Stimulated activated naive CD4-positive, alpha-beta T cell (primary cell): ENCODE measurements around the gene NELFA.
"Not testable (repeated sequence)": the region's sequence is repeated elsewhere in the genome, so short reads cannot be mapped to it uniquely, and the experiment has no call there.

Experiments
- DNase-seq, 6 experiments: peaks; one replicate each; lab custom pipeline; 2025; lab: John Stamatoyannopoulos, UW

NELFA gene

GRCh38 chr4:2040391-2041238 lies 31.8 kb upstream of the NELFA start:
- DNase-seq, result no peak

DNA sequence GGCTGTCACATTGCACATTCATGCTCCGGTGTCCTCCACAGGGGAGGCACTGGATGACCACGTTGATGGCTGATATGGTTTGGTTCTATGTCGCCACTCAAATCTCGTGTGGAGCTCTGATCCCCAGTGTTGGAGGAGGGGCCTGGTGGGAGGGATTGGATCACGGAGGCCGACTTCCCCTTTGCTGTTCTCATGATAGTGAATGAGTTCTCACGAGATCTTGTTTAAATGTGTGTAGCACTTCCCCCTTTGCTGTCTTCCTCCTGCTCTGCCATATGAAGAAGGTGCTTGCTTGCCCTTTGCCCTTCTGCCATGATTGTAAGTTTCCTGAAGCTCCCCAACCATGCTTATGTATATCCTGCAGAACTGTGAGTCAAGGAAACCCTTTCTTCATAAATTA lies 28.1 kb upstream of the NELFA start:
- DNase-seq, result no peak

GRCh38 chr4:2036327-2036726 lies 27.6 kb upstream of the NELFA start:
- no peak for DNase-seq

GRCh38 chr4:2031161-2031560 lies 22.4 kb upstream of the NELFA start:
- not testable (repeated sequence) for DNase-seq

GRCh38 chr4:2027120-2027519 lies 18.3 kb upstream of the NELFA start:
- not testable (repeated sequence) for DNase-seq

DNA sequence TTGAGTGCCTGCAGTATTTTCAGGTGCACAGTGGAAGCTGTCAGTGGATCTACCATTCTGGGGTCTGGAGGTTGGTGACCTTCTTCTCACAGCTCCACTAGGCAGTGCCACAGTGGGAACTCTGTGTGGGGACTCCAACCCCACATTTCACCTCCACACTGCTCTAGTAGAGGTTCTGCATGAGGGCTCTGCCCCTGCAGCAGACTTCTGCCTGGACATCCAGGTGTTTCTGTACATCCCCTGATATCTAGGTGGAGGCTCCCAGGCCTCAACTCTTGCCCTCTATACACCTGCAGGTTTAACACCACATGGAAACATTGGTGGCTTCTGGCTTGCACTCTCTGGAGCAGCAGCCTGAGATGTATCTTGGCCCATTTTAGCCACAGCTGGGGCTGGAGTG lies 17.0 kb upstream of the NELFA start:
- DNase-seq, result no peak

DNA sequence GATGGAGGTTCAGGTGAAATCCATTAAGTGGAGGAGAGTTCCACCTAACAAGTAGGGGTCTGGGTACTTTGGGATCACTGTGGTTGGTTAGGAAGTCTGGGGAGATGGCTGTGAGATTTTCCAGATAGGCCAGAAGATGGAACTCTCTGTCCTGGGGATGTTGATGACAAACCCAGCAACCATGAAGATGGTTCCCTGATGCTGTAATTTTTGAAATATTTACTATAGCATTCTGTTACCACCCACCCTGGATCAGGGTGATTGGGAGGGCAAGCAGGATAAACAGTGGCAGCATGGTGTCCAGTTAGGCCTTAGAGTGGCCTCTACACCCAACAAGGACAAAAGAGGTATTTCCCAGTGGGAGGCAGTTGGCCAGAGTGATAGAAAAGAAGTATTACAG lies 15.9 kb upstream of the NELFA start:
- DNase-seq, result no peak

DNA sequence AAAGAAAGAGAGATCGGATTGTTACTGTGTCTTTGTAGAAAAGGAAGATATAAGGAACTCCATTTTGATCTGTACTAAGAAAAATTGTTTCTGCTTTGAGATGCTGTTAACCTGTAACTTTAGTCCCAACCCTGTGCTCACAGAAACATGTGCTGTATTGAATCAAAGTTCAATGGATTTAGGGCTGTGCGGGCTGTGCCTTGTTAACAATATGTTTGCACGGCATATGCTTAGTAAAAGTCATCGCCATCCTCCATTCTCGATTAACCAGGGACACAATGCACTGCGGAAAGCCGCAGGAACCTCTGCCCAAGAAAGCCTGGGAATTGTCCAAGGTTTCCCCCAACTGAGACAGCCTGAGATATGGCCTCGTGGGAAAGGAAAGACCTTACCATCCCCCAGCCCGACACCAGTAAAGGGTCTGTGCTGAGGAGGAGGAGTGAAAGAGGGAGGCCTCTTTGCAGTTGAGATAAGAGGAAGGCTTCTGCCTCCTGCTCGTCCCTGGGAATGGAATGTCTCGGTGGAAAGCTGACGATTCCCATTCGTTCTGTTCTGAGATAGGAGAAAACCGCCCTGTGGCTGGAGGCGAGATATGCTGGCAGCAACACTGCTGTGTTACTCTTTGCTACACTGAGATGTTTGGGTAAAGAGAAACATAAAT lies 12.7 kb upstream of the NELFA start:
- not testable (repeated sequence) for DNase-seq

- no peak for DNase-seq
Observed at GRCh38 chr4:2015008-2015407, 6.2 kb upstream of the NELFA start.

- no peak for DNase-seq
Observed at GRCh38 chr4:2011583-2011982, 2.8 kb upstream of the NELFA start.

DNA sequence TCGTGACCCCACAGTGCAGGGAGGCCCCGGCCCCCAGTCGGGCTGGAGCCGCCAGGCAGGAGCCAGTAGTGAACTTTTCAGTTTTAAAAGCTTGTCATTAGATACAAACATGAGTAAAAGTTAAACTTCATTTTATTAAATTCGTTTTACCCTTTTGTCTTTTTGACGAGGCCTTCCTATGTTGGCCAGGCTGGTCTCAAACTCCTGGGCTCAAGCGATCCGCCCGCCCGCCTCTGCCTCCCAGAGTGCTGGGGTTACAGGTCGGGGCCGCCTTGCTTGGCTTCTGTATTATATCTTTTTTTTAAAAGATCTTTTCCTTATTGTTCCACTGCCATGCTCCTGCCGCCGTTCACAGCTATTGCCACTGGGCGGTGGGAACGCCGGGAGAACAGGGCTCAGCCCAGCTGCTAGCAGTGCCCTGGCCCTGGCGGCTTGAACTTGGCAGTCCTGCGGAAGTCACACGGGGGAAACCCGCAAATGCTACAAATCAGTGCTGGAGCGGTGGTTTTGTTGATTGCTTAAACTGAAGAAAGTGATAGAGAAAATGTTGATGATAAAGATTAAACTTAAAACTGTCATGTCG lies 968 bp upstream of the NELFA start:
- peak; percentile 32 to 72 (median 51) for DNase-seq

- no peak for DNase-seq
Observed at GRCh38 chr4:2008671-2008920, 178 bp downstream of the NELFA start.

DNA sequence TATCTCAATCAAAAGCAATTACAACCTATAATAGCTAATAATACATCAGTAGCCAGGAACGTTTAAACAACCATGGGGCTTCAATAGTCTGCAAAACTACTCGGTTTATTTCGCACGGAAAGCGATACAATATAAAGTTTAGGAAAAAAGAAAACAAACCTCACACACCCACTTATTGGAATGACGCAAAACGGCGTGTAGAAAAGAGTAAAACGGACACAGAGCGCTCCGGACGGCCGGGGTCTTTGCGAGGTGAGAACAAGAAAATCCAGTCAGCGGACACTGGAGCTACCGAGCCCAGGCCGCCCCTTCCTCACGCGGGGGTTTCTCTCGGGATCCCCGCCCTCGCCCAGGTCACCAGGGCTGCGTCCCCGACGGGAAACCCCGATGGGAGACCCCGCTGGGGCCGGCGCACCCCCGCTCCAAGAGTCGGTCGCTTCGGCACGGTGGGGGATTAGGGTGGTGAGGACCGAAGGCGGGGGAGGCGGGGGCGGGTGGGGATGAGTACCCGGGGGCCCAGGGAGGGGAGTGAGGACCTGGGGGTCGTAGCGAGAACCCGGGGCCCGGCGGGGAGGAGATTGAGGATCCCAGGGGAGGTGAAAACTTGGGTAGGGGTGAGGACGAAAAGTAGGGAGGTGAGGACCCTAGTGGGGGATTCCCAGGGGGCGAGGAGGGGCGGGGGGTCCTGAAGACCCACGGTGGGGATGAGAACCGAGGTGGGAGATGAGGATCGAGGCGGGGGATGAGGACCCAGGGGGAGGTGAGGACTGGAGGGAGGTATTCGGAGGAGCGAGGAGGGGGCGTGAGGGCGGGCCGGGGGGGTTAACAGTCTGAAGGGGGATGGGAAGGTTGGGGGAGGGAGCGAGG lies 737 bp downstream of the NELFA start:
- no peak for DNase-seq

GRCh38 chr4:2006956-2007653 lies 1.7 kb downstream of the NELFA start:
- DNase-seq, result no peak

- no peak for DNase-seq
Observed at GRCh38 chr4:2006367-2006766, 2.4 kb downstream of the NELFA start.

DNA sequence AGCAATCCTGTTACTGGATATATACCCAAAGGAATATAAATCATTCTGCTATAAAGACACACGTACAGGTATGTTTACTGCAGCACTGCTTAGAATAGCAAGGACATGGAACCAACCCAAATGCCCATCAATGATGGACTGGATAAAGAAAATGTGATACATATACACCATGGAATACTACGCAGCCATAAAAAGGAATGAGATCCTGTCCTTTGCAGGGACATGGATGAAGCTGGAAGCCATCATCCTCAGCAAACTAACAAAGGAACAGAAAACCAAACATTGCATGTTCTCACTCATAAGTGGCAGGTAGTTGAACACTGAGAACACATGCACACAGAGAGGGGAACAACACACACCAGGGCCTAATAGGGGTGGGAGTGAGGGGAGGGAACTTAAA lies 5.4 kb downstream of the NELFA start:
- not testable (repeated sequence) for DNase-seq

DNA sequence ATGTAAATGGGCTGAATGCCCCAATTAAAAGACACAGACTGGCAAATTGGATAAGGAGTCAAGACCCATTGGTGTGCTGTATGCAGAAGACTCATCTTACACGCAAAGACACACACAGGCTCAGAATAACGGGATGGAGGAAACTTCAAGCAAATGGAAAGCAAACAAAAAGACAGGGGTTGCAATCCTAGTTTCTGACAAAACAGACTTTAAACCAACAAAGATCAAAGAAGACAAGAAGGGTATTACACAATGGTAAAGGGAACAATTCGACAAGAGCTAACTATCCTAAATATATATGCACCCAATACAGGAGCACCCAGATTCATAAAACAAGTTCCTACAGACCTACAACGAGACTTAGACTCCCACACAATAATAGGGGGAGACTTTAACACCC lies 9.5 kb downstream of the NELFA start:
- not testable (repeated sequence) for DNase-seq

GRCh38 chr4:1998296-1998695 lies 10.5 kb downstream of the NELFA start:
- no peak for DNase-seq

- no peak for DNase-seq
Observed at GRCh38 chr4:1997712-1998111, 11.1 kb downstream of the NELFA start.

DNA sequence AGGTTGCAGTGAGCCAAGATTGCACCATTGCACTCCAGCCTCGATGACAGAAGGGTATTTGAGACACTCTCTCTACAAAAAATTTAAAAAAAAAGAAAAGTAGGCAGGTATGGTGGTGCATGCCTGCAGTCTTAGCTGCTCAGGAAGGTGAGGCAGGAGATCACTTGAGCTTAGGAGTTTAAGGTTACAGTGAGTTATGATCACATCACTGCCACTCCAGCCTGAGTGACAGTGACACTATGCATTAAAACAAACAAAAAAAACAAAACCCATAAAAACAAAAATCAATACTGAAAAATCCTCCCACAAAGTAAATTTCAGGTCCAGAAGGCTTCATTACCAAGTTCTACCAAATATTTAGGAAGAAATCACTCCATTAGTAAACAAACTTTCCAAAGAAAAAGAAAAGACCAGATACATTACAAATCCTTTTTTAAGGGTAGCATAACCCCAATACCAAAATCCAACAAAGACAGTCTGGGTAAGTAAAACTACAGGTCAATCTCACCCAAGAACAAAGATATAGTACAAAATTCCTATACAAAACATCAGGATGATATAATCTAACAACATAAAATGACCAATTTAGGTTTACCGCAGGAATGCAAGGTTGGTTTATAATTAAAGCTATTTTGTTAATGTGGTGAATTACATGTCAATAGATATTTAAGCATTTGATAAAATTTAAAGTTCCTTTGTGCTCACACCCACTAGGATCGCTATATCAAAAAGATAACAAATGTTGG lies 11.7 kb downstream of the NELFA start:
- no peak for DNase-seq

- no peak for DNase-seq
Observed at GRCh38 chr4:1994938-1995337, 13.8 kb downstream of the NELFA start.
